Measurements from ENCODE around the gene BAZ2B. TPM values are rescaled to one million over a fixed set of nuclear protein-coding genes. Genes with fewer than 3 reads are reported as not detected.

BAZ2B gene
- total RNA-seq, 1 experiment from 2014 or later: 33.0 TPM

DNA sequence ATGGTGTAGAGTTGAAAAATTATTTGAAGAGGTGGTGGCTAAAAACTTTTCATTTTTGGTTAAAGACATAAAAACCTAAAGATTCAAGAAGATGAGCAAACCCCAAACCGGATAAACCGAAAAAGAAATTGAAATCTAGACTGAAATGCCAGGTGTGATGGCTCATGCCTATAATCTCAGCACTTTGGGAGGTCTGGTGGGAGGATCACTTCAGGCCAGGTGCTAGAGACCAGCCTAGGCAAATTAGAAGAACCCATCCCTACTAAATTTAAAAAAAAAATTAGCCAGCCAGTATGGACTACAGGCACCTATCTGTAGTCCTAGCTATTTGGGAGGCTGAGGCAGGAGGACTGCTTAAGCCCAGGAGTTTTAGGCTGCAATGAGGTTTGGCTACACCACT is 126.9 kb downstream of the BAZ2B start:
- no peaks in the 10 kb centered on the region for H3K27me3 Mint-ChIP-seq (ENCODE audit: low read depth)
- H3K4me1 Mint-ChIP-seq: no peaks in the 10 kb centered on the region
- H3K4me3 Mint-ChIP-seq: no peak overlapping the region
- POLR2A ChIA-PET: no interaction called here
- H3K9me3 Mint-ChIP-seq: no peaks in the 10 kb centered on the region
- no peaks in the 10 kb centered on the region for H3K36me3 Mint-ChIP-seq
- ATAC-seq (no peak), DNase-seq (ENCODE audit: low spot score) (no peak)
- no peak overlapping the region for H3K27ac Mint-ChIP-seq
- CTCF ChIA-PET: no interaction called here
- TF ChIP-seq NFE2L1 (CRISPR knock-in tag; IDR thresholded peaks at IDR 0.05) (no peak), JUN (CRISPR knock-in tag; IDR thresholded peaks at IDR 0.05) (no peak), ATF1 (CRISPR knock-in tag; IDR thresholded peaks at IDR 0.05) (no peak), ZNF423 (CRISPR knock-in tag; IDR thresholded peaks at IDR 0.05) (no peak)
- TF ChIP-seq, protein P1, sequence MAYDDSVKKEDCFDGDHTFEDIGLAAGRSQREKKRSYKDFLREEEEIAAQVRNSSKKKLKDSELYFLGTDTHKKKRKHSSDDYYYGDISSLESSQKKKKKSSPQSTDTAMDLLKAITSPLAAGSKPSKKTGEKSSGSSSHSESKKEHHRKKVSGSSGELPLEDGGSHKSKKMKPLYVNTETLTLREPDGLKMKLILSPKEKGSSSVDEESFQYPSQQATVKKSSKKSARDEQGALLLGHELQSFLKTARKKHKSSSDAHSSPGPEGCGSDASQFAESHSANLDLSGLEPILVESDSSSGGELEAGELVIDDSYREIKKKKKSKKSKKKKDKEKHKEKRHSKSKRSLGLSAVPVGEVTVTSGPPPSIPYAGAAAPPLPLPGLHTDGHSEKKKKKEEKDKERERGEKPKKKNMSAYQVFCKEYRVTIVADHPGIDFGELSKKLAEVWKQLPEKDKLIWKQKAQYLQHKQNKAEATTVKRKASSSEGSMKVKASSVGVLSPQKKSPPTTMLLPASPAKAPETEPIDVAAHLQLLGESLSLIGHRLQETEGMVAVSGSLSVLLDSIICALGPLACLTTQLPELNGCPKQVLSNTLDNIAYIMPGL (CRISPR knock-in tag; IDR thresholded peaks at IDR 0.05): no peak
- TF ChIP-seq, protein P2, sequence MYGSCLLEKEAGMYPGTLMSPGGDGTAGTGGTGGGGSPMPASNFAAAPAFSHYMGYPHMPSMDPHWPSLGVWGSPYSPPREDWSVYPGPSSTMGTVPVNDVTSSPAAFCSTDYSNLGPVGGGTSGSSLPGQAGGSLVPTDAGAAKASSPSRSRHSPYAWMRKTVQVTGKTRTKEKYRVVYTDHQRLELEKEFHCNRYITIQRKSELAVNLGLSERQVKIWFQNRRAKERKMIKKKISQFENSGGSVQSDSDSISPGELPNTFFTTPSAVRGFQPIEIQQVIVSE (CRISPR knock-in tag; IDR thresholded peaks at IDR 0.05; ENCODE audit: borderline replicate concordance): no peak
- TF ChIP-seq, protein P3, sequence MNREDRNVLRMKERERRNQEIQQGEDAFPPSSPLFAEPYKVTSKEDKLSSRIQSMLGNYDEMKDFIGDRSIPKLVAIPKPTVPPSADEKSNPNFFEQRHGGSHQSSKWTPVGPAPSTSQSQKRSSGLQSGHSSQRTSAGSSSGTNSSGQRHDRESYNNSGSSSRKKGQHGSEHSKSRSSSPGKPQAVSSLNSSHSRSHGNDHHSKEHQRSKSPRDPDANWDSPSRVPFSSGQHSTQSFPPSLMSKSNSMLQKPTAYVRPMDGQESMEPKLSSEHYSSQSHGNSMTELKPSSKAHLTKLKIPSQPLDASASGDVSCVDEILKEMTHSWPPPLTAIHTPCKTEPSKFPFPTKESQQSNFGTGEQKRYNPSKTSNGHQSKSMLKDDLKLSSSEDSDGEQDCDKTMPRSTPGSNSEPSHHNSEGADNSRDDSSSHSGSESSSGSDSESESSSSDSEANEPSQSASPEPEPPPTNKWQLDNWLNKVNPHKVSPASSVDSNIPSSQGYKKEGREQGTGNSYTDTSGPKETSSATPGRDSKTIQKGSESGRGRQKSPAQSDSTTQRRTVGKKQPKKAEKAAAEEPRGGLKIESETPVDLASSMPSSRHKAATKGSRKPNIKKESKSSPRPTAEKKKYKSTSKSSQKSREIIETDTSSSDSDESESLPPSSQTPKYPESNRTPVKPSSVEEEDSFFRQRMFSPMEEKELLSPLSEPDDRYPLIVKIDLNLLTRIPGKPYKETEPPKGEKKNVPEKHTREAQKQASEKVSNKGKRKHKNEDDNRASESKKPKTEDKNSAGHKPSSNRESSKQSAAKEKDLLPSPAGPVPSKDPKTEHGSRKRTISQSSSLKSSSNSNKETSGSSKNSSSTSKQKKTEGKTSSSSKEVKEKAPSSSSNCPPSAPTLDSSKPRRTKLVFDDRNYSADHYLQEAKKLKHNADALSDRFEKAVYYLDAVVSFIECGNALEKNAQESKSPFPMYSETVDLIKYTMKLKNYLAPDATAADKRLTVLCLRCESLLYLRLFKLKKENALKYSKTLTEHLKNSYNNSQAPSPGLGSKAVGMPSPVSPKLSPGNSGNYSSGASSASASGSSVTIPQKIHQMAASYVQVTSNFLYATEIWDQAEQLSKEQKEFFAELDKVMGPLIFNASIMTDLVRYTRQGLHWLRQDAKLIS (CRISPR knock-in tag; IDR thresholded peaks at IDR 0.05; ENCODE audit: borderline replicate concordance): no peak
- TF ChIP-seq, protein P4, sequence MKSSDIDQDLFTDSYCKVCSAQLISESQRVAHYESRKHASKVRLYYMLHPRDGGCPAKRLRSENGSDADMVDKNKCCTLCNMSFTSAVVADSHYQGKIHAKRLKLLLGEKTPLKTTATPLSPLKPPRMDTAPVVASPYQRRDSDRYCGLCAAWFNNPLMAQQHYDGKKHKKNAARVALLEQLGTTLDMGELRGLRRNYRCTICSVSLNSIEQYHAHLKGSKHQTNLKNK (CRISPR knock-in tag; IDR thresholded peaks at IDR 0.05): no peak
- TF ChIP-seq, protein P5, sequence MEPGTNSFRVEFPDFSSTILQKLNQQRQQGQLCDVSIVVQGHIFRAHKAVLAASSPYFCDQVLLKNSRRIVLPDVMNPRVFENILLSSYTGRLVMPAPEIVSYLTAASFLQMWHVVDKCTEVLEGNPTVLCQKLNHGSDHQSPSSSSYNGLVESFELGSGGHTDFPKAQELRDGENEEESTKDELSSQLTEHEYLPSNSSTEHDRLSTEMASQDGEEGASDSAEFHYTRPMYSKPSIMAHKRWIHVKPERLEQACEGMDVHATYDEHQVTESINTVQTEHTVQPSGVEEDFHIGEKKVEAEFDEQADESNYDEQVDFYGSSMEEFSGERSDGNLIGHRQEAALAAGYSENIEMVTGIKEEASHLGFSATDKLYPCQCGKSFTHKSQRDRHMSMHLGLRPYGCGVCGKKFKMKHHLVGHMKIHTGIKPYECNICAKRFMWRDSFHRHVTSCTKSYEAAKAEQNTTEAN (CRISPR knock-in tag; IDR thresholded peaks at IDR 0.05): no peak
- TF ChIP-seq, protein P6, sequence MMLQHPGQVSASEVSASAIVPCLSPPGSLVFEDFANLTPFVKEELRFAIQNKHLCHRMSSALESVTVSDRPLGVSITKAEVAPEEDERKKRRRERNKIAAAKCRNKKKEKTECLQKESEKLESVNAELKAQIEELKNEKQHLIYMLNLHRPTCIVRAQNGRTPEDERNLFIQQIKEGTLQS (CRISPR knock-in tag; conservative IDR thresholded peaks at IDR 0.05): no peak
- TF ChIP-seq, protein P7, sequence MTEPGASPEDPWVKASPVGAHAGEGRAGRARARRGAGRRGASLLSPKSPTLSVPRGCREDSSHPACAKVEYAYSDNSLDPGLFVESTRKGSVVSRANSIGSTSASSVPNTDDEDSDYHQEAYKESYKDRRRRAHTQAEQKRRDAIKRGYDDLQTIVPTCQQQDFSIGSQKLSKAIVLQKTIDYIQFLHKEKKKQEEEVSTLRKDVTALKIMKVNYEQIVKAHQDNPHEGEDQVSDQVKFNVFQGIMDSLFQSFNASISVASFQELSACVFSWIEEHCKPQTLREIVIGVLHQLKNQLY (CRISPR knock-in tag; IDR thresholded peaks at IDR 0.05): no peak
- TF ChIP-seq, protein P8, sequence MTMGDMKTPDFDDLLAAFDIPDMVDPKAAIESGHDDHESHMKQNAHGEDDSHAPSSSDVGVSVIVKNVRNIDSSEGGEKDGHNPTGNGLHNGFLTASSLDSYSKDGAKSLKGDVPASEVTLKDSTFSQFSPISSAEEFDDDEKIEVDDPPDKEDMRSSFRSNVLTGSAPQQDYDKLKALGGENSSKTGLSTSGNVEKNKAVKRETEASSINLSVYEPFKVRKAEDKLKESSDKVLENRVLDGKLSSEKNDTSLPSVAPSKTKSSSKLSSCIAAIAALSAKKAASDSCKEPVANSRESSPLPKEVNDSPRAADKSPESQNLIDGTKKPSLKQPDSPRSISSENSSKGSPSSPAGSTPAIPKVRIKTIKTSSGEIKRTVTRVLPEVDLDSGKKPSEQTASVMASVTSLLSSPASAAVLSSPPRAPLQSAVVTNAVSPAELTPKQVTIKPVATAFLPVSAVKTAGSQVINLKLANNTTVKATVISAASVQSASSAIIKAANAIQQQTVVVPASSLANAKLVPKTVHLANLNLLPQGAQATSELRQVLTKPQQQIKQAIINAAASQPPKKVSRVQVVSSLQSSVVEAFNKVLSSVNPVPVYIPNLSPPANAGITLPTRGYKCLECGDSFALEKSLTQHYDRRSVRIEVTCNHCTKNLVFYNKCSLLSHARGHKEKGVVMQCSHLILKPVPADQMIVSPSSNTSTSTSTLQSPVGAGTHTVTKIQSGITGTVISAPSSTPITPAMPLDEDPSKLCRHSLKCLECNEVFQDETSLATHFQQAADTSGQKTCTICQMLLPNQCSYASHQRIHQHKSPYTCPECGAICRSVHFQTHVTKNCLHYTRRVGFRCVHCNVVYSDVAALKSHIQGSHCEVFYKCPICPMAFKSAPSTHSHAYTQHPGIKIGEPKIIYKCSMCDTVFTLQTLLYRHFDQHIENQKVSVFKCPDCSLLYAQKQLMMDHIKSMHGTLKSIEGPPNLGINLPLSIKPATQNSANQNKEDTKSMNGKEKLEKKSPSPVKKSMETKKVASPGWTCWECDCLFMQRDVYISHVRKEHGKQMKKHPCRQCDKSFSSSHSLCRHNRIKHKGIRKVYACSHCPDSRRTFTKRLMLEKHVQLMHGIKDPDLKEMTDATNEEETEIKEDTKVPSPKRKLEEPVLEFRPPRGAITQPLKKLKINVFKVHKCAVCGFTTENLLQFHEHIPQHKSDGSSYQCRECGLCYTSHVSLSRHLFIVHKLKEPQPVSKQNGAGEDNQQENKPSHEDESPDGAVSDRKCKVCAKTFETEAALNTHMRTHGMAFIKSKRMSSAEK (CRISPR knock-in tag; IDR thresholded peaks at IDR 0.05; ENCODE audit: borderline replicate concordance): no peak
- TF ChIP-seq, protein P9, sequence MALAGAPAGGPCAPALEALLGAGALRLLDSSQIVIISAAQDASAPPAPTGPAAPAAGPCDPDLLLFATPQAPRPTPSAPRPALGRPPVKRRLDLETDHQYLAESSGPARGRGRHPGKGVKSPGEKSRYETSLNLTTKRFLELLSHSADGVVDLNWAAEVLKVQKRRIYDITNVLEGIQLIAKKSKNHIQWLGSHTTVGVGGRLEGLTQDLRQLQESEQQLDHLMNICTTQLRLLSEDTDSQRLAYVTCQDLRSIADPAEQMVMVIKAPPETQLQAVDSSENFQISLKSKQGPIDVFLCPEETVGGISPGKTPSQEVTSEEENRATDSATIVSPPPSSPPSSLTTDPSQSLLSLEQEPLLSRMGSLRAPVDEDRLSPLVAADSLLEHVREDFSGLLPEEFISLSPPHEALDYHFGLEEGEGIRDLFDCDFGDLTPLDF (CRISPR knock-in tag; IDR thresholded peaks at IDR 0.05): no peak
- TF ChIP-seq, protein P10, sequence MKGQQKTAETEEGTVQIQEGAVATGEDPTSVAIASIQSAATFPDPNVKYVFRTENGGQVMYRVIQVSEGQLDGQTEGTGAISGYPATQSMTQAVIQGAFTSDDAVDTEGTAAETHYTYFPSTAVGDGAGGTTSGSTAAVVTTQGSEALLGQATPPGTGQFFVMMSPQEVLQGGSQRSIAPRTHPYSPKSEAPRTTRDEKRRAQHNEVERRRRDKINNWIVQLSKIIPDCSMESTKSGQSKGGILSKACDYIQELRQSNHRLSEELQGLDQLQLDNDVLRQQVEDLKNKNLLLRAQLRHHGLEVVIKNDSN (CRISPR knock-in tag; IDR thresholded peaks at IDR 0.05): no peak
- TF ChIP-seq, protein P11, sequence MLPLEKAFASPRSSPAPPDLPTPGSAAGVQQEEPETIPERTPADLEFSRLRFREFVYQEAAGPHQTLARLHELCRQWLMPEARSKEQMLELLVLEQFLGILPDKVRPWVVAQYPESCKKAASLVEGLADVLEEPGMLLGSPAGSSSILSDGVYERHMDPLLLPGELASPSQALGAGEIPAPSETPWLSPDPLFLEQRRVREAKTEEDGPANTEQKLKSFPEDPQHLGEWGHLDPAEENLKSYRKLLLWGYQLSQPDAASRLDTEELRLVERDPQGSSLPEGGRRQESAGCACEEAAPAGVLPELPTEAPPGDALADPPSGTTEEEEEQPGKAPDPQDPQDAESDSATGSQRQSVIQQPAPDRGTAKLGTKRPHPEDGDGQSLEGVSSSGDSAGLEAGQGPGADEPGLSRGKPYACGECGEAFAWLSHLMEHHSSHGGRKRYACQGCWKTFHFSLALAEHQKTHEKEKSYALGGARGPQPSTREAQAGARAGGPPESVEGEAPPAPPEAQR (CRISPR knock-in tag; IDR thresholded peaks at IDR 0.05): no peak
- TF ChIP-seq, protein P12, sequence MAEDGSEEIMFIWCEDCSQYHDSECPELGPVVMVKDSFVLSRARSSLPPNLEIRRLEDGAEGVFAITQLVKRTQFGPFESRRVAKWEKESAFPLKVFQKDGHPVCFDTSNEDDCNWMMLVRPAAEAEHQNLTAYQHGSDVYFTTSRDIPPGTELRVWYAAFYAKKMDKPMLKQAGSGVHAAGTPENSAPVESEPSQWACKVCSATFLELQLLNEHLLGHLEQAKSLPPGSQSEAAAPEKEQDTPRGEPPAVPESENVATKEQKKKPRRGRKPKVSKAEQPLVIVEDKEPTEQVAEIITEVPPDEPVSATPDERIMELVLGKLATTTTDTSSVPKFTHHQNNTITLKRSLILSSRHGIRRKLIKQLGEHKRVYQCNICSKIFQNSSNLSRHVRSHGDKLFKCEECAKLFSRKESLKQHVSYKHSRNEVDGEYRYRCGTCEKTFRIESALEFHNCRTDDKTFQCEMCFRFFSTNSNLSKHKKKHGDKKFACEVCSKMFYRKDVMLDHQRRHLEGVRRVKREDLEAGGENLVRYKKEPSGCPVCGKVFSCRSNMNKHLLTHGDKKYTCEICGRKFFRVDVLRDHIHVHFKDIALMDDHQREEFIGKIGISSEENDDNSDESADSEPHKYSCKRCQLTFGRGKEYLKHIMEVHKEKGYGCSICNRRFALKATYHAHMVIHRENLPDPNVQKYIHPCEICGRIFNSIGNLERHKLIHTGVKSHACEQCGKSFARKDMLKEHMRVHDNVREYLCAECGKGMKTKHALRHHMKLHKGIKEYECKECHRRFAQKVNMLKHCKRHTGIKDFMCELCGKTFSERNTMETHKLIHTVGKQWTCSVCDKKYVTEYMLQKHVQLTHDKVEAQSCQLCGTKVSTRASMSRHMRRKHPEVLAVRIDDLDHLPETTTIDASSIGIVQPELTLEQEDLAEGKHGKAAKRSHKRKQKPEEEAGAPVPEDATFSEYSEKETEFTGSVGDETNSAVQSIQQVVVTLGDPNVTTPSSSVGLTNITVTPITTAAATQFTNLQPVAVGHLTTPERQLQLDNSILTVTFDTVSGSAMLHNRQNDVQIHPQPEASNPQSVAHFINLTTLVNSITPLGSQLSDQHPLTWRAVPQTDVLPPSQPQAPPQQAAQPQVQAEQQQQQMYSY (CRISPR knock-in tag; IDR thresholded peaks at IDR 0.05): no peak

Measured in WTC11 (cell line).